ENCODE data around the gene DPEP3. TPM values are rescaled to one million over a fixed set of nuclear protein-coding genes. Genes with fewer than 3 reads are reported as not detected.

DPEP3 gene
- total RNA-seq, 2 donors from 2014 or later: not detected

GRCh38 chr16:67936880-67937605, 43.3 kb downstream of the DPEP3 start:
- ATAC-seq (no peak), DNase-seq (no peak)
- intact Hi-C loops (cut with DNase I): no loop called here

GRCh38 chr16:67936124-67936879, 44.0 kb downstream of the DPEP3 start, which contains the start of gene PSMB10:
PSMB10 (minus strand) TSS chr16:67936850; CDS start chr16:67936749, 101 bp downstream.
- DNase-seq (peak; percentile 70), ATAC-seq (peak; percentile 24 to 38)
- intact Hi-C loops (cut with DNase I): no loop called here

GRCh38 chr16:67935402-67936123, 44.7 kb downstream of the DPEP3 start:
- intact Hi-C loops (cut with DNase I): no loop called here
- DNase-seq (peak; percentile 96), ATAC-seq (peak; percentile 93 to 94)

DNA sequence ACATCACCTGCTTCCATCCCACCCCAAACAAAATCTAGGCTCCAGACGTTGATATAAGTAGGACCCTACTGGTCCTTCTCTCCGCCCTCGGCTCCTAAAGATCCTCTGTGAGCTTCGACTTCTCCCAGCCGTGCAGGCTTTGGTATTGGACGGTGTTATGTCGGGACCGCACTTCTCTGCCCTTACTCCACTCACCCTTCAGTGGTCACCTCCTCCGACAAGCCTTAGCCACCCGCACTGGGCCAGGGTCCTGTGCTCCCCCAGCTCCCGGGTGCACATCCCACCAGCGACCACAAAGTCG, 45.2 kb downstream of the DPEP3 start:
- peak; percentile 1 to 2 for ATAC-seq
- intact Hi-C loops (cut with DNase I): no loop called here

GRCh38 chr16:67934306-67935100, 45.8 kb downstream of the DPEP3 start:
- DNase-seq (no peak), ATAC-seq (no peak)

More for the DNA sequence above, 45.2 kb downstream of the DPEP3 start:
- DNase-seq: no peak

DNA sequence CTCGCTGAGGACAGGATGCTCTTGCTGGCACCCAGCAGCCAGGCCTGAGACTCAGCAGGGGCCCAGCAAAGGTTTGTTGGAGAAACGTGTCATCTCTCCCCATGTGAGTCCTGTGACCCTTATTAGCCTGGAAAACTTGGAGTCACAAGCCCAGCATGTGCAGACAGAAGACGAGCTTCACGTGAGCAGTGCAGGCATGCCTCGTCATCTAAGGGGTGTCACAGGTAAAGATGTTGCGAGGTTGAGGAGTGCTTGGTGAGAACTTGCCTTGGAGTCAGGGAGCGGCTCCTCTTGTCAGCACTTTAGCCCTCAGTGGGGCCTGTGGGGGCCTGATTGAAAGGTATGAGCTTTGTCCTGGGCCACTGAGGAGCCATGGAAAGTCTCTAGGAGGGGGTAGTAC, 46.5 kb downstream of the DPEP3 start:
- DNase-seq (no peak), ATAC-seq (no peak)
- intact Hi-C loops (cut with DNase I): no loop called here

More at GRCh38 chr16:67934306-67935100, 45.8 kb downstream of the DPEP3 start:
- intact Hi-C loops (cut with DNase I): no loop called here

GRCh38 chr16:67932462-67932840, 47.8 kb downstream of the DPEP3 start:
- DNase-seq: no peak

GRCh38 chr16:67931712-67932461, 48.4 kb downstream of the DPEP3 start, which contains the start of gene CTRL:
CTRL (minus strand) TSS chr16:67931862; CDS start chr16:67931852, 10 bp downstream.
- intact Hi-C loops (cut with DNase I): no loop called here
- no peak for ATAC-seq
- no peak for DNase-seq

More at GRCh38 chr16:67932462-67932840, 47.8 kb downstream of the DPEP3 start:
- no peak for ATAC-seq
- intact Hi-C loops (cut with DNase I): no loop called here

DNA sequence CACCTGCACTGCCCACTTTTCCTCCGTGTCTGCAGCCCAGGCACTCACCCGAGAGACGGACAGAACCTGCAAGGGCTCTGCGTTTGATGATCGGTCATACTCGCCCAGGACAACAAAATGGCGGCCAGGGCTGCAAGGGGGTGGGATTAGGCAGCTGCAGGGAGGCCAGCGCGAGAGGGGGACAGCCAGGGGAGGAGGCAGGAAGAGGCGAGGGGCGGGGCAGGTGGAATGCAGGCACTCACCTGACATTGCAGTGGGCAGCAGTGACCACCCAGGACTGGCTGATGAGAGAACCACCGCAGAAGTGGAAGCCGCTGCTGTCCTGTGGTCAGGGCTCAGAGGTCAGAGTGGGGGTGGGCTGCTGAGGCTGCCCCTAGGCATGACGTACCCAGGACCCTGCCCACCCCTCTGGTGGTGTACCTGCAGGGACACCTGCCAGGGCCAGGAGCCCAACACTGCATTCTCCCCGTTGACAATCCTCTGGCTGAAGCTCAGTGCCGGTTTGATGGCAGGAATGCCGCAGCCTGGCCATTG, 49.6 kb downstream of the DPEP3 start:
- ATAC-seq: no peak
- no peak for DNase-seq
- intact Hi-C loops (cut with DNase I): no loop called here

DNA sequence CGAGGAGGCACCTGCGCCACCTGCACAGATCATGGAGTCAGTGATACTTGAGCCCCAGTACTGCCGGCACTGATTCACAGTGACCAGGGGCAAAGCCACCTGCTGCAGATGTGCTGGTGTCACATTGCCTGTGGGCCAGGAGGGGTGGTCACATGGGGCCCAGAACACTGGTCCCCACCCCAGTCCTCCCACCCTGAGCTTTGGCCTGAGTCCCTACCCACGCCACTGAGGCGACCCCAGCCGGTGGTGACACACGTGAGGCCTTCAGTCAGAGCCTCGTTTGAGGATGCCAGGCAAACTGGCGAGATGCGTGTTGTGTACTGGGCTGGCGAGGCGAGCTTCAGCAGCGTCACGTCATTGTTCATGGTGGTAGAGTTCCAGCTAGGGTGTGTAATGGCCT, 50.1 kb downstream of the DPEP3 start:
- ATAC-seq (no peak), DNase-seq (no peak)
- intact Hi-C loops (cut with DNase I): no loop called here

GRCh38 chr16:67928561-67929364, 51.5 kb downstream of the DPEP3 start:
- intact Hi-C loops (cut with DNase I): loop anchor here (2.0 to 10.0 kb wide), 4 partner anchors 46 to 254 kb away; partner anchors contain the start of gene NRN1L (in 2 of the 2)
- ATAC-seq (peak; percentile 63 to 68), DNase-seq (peak; percentile 69)

GRCh38 chr16:67928147-67928546, 52.2 kb downstream of the DPEP3 start:
- ATAC-seq: no peak
- intact Hi-C loops (cut with DNase I): loop anchor here (2.0 to 10.0 kb wide), 4 partner anchors 46 to 253 kb away; partner anchors contain the start of gene NRN1L (in 2 of the 2)
- no peak for DNase-seq

- no peak for DNase-seq
- intact Hi-C loops (cut with DNase I): loop anchor here (5.0 to 10.0 kb wide), 3 partner anchors 45 to 253 kb away; partner anchors contain the start of gene NRN1L (in 2 of the 2)
- ATAC-seq: no peak
Observed at GRCh38 chr16:67927131-67927941, 53.0 kb downstream of the DPEP3 start.

- intact Hi-C loops (cut with DNase I): loop anchor here (5.0 to 10.0 kb wide), 3 partner anchors 44 to 251 kb away; partner anchors contain the start of gene NRN1L (in 2 of the 2)
- ATAC-seq (no peak), DNase-seq (no peak)
Observed at GRCh38 chr16:67926181-67926750, 54.0 kb downstream of the DPEP3 start.
